DMS79 treated with DMSO at 0.1 percent for 48 hours (cell line): Measurements from ENCODE around the gene UBTD2.
A peak's percentile ranks its signal among the peaks of the same experiment; 100 is the strongest.
"Not testable (repeated sequence)": the region's sequence is repeated elsewhere in the genome, so short reads cannot be mapped to it uniquely, and the experiment has no call there.

Source experiments
- DNase-seq: peaks from one replicate; lab custom pipeline; 2025; lab: John Stamatoyannopoulos, UW

The UBTD2 gene

GRCh38 chr5:172293054-172293744 is 9.6 kb upstream of the UBTD2 start:
- peak; percentile 39 for DNase-seq

DNA sequence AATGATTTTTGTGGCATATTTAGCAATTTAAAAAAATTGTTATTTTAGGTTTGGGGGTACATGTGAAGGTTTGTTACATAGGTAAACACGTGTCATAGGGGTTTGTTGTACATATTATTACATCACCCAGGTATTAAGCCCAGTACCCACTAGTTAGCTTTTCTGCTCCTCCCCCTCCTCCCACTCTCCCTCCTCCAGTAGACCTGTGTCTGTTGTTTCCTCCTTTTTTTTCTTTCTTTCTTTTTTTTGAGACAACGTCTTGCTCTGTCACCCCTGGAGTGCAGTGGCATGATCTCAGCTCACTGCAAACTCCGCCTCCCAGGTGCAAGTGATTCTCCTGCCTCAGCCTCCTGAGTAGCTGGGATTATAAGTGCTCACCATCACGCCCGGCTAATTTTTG is 8.3 kb upstream of the UBTD2 start:
- not testable (repeated sequence) for DNase-seq

DNA sequence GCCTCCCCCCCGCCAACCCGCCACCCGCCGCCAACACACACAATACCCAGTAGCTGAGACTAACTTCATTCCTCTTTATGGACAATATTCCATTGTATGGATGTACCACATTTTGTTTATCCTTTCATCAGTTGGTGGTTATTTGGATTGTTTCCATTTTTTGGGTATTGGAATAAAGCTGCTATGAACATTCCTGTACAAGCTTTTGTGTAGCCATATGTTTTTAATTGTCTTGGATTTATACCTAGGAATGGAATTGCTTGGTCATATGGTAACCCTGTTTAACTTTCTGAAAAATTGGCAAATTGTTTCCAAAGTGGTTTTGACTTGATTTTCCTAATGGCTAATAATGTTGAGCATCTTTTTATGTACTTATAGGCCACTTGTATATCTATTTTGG is 4.9 kb upstream of the UBTD2 start:
- no peak for DNase-seq

DNA sequence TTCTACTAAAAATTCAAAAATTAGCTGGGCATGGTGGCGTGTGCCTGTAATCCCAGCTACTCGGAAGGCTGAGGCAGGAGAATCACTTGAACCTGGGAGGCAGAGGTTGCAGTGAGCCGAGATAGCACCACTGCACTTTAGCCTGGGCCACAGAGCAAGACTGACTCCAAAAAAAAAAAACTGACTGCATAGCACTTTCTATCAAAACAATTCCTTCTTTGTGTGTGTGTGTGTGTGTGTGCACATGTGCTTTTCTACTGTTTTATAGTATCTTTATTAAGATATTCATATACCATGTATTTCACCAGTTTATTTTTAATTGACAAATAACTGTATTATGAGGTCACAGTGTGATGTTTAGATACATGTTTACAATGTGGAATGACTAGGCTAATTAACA is 3.6 kb upstream of the UBTD2 start:
- DNase-seq, result not testable (repeated sequence)

- no peak for DNase-seq
Observed at GRCh38 chr5:172285226-172286143, 1.9 kb upstream of the UBTD2 start.

DNA sequence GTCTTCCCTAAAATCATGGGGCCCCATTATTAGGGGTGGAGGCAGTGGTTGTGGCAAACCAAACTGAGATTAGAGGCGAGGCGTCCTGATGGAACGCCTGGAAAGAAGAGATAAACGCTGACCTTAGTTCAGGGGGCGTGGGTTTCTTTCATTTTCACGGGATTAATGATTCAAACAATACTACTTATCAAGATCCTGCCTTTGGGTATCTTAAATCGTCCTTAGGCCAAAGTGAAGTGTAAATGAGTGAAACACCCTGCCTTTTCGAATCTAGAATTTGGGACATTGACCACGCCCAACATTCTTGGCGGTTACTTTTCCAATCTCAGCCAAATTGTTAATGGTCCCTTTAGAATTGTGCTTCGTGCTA is 1.0 kb upstream of the UBTD2 start:
- DNase-seq, result no peak

- DNase-seq, result peak; percentile 18
Observed at GRCh38 chr5:172283862-172284610, 472 bp upstream of the UBTD2 start.

GRCh38 chr5:172282272-172283019 is 1.1 kb downstream of the UBTD2 start:
- DNase-seq, result no peak

- no peak for DNase-seq
Observed at GRCh38 chr5:172281346-172281745, 2.2 kb downstream of the UBTD2 start.

DNA sequence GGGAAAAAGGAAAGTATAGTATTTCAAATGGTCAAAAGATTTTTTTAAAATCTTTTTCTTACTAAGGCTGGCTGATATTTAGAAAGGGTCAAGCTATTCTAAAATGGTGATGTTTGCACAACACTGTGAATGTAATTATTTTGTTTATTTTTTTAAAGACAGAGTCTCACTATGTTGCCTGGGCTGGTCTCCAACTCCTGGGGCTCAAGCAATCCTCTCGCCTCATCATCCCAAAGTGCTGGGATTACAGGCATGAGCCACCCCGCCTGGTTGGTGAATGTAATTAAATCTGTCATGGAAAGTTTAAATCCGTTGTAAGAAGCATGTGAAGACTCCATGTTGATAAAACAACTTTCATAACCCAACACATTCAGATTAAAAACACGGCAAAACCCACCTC is 2.6 kb downstream of the UBTD2 start:
- DNase-seq, result no peak

- DNase-seq, result no peak
Observed at GRCh38 chr5:172280317-172280716, 3.2 kb downstream of the UBTD2 start.

GRCh38 chr5:172278356-172278755 is 5.2 kb downstream of the UBTD2 start:
- DNase-seq, result no peak

DNA sequence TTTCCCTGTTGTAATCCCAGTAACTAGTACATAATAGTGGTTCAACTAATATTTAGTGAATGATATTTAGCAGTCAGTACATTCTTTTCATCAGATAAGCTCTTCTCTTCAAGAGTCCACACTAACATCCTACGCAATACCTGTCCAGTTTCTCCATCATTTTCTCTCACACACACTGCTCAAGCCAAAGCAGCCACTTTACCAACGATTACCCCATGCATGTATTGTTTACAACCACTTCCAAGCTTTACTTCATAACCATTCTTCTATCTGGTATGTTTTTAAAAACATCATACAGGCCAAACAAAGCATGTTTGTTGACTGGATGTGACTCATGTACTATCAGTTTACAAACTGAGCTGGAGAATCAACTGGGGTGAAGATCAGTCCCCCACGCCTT is 7.3 kb downstream of the UBTD2 start:
- DNase-seq, result no peak

- no peak for DNase-seq
Observed at GRCh38 chr5:172274951-172275753, 8.4 kb downstream of the UBTD2 start.

GRCh38 chr5:172267943-172268342 is 15.6 kb downstream of the UBTD2 start:
- no peak for DNase-seq

DNA sequence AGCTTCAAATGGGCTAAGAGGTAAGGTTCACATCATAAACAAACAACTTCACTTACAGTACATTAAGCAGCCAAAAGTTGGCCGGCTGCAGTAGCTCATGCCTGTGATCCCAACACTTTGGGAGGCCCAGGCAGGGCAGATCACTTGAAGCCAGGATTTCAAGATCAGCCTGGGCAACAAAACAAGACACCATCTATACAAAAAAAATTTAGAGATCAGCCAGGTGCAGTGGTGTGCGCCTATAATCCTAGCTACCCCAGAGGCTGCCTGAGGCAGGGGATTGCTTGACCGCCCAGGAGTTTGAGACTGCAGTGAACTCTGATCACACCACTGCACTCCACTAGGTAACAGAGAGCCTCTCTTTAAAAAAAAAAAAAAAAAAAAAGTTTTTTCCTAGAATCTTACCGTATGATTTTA is 16.9 kb downstream of the UBTD2 start:
- DNase-seq, result peak; percentile 60

GRCh38 chr5:172266071-172266675 is 17.4 kb downstream of the UBTD2 start:
- DNase-seq, result no peak

GRCh38 chr5:172264815-172265395 is 18.7 kb downstream of the UBTD2 start:
- DNase-seq, result no peak

DNA sequence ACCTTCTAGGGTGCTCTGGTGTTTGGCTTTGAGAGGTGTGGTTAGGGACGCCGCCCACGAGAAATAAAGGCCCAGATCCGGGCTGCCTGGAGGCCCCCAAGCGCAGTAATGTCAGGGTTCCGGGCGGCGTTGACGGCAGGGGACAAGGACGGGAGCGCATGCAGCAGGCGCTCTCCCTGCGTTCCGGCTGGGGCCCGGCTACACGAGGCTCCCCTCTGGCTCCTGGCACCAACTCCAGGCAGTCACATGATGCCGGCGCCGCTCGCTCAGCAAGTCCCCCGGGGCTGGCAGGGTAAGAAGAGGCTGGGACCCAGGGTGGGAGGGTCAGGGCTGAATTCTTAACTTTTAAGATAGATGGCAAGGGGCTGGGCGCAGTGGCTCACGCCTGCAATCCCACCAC is 28.1 kb downstream of the UBTD2 start:
- no peak for DNase-seq

- DNase-seq, result no peak
Observed at GRCh38 chr5:172252501-172252900, 31.1 kb downstream of the UBTD2 start.
